ENCODE data around the gene ATG10. TPM values are rescaled to one million over a fixed set of nuclear protein-coding genes. Genes with fewer than 3 reads are reported as not detected.

The ATG10 gene
- polyA plus RNA-seq, 1 of the 3 experiments (the other 2 are of a cell fraction) = 3.2 TPM

DNA sequence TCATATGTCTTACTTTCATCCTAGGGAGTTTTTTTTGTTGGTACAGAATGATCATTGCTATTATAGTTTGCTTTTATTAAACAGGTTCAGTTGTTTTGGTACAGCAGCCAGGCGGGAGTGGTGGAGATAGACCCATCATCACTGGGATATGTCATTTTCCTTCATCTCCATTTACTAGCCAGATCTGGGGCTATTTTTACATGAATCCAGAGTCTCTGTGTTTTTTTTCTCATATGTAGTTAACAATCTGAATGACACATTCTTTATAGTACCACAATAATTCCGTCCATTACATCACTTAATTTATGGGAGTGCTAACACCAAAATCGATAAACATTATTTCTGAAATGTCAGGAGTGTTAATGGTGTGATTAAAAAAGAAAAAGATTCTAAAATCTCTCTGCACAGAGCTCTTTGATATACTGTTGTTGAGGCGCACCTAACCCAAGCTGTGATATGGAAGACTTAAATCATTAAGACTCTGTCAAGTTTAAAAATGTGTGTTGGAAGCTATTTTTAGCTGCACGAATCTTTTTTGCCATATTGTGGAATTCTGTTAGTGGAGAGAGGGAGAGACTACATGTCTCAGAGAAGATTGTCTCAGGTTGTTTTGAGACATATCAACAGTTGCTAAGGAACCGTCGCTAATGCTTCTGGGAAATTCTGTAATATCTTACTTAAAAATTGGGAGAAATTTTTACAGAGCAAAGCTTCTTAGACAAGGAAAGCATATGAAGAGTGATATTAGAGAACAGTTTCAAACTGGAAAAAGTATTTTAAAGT, 246.7 kb downstream of the ATG10 start:
- no peaks in the 10 kb centered on the region for H3K9me3 ChIP-seq
- H3K79me2 ChIP-seq (ENCODE audit: insufficient read depth) = no peaks in the 10 kb centered on the region
- H3K4me3 ChIP-seq (ENCODE audit: low read depth in 2 of 2, low read length in 1 of 2) = no peak overlapping the region
- H3F3A ChIP-seq (replicated peaks; ENCODE audit: insufficient read depth) = no peaks in the 10 kb centered on the region
- H3K27ac ChIP-seq (ENCODE audit: low read depth in 2 of 2, low read length in 1 of 2) = no peak overlapping the region
- H3K9ac ChIP-seq = no peak overlapping the region
- H2AFZ ChIP-seq (ENCODE audit: low read depth) = no peak overlapping the region
- peaks cover 0 to 6% of the 10 kb centered on the region in 2 experiments; a peak in 2 of 4 replicates for H3K4me1 ChIP-seq (ENCODE audit: control insufficient read depth in 1 of 2, insufficient read depth in 2 of 2, low read depth in 1 of 2, low read length in 1 of 2)
- no peaks in the 10 kb centered on the region for H4K20me1 ChIP-seq (ENCODE audit: insufficient read depth)
- no peaks in the 10 kb centered on the region for H3K9me2 ChIP-seq
- no peaks in the 10 kb centered on the region for H3K27me3 ChIP-seq (ENCODE audit: insufficient read depth)
- TF ChIP-seq, protein P1, sequence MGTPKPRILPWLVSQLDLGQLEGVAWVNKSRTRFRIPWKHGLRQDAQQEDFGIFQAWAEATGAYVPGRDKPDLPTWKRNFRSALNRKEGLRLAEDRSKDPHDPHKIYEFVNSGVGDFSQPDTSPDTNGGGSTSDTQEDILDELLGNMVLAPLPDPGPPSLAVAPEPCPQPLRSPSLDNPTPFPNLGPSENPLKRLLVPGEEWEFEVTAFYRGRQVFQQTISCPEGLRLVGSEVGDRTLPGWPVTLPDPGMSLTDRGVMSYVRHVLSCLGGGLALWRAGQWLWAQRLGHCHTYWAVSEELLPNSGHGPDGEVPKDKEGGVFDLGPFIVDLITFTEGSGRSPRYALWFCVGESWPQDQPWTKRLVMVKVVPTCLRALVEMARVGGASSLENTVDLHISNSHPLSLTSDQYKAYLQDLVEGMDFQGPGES (IDR thresholded peaks at IDR 0.05; ENCODE audit: low read depth, low read length) = no peak
- TF ChIP-seq CHD2 (IDR thresholded peaks at IDR 0.05; ENCODE audit: low read length, partially characterized antibody) (no peak), TAF1 (IDR thresholded peaks at IDR 0.05; ENCODE audit: borderline replicate concordance, low read depth, low read length) (no peak), NFIC (IDR thresholded peaks at IDR 0.05; ENCODE audit: borderline replicate concordance) (no peak), GABPA (IDR thresholded peaks at IDR 0.05; ENCODE audit: low read depth) (no peak)
- no peaks in the 10 kb centered on the region for H3K36me3 ChIP-seq (replicated peaks in 1 of 2; ENCODE audit: control insufficient read depth in 1 of 2, insufficient read depth in 2 of 2, low read length in 1 of 2)
- no peak for DNase-seq
- 87% methylated on average over 7 of the region's 7 CpGs for WGBS (ENCODE audit: low lambda C conversion rate)
- H3K4me2 ChIP-seq = no peak overlapping the region
- CTCF ChIA-PET = no interaction called here
- POLR2A ChIA-PET = no interaction called here

DNA sequence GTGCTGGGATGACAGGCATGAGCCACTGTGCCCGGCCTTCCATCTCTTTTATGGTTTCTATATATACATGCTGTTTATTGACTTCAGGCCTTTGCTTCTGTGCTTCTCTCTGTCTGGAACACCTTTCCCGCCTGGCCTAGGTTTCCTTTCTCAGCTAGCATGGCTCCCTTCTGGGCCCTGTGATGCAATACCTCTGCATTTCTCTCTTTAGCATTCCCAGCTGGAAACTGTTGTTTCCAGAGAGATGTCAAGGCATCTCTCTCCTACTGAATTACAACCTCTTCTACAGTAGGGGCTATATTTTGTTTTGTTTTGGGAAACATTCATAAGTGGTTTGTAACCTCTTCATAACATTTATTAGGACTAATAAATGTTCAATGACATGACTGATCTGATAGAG, 249.2 kb downstream of the ATG10 start:
- no peaks in the 10 kb centered on the region for H3K79me2 ChIP-seq (ENCODE audit: insufficient read depth)
- H3F3A ChIP-seq (replicated peaks; ENCODE audit: insufficient read depth) = no peaks in the 10 kb centered on the region
- H4K20me1 ChIP-seq (ENCODE audit: insufficient read depth) = no peaks in the 10 kb centered on the region
- no peaks in the 10 kb centered on the region for H3K9me2 ChIP-seq
- TF ChIP-seq MXI1 (IDR thresholded peaks at IDR 0.05; ENCODE audit: low read depth, low read length) (no peak), ELF1 (IDR thresholded peaks at IDR 0.05) (no peak), NFIC (IDR thresholded peaks at IDR 0.05; ENCODE audit: borderline replicate concordance) (no peak)
- TF ChIP-seq, protein P2, sequence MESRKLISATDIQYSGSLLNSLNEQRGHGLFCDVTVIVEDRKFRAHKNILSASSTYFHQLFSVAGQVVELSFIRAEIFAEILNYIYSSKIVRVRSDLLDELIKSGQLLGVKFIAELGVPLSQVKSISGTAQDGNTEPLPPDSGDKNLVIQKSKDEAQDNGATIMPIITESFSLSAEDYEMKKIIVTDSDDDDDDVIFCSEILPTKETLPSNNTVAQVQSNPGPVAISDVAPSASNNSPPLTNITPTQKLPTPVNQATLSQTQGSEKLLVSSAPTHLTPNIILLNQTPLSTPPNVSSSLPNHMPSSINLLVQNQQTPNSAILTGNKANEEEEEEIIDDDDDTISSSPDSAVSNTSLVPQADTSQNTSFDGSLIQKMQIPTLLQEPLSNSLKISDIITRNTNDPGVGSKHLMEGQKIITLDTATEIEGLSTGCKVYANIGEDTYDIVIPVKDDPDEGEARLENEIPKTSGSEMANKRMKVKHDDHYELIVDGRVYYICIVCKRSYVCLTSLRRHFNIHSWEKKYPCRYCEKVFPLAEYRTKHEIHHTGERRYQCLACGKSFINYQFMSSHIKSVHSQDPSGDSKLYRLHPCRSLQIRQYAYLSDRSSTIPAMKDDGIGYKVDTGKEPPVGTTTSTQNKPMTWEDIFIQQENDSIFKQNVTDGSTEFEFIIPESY (IDR thresholded peaks at IDR 0.05; ENCODE audit: borderline replicate concordance, low read depth) = no peak
- TF ChIP-seq, protein P3, sequence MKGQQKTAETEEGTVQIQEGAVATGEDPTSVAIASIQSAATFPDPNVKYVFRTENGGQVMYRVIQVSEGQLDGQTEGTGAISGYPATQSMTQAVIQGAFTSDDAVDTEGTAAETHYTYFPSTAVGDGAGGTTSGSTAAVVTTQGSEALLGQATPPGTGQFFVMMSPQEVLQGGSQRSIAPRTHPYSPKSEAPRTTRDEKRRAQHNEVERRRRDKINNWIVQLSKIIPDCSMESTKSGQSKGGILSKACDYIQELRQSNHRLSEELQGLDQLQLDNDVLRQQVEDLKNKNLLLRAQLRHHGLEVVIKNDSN (IDR thresholded peaks at IDR 0.05; ENCODE audit: borderline replicate concordance, low read depth) = no peak
- peaks cover 0 to 9% of the 10 kb centered on the region in 2 experiments; a peak in 2 of 4 replicates for H3K4me1 ChIP-seq (ENCODE audit: control insufficient read depth in 1 of 2, insufficient read depth in 2 of 2, low read depth in 1 of 2, low read length in 1 of 2)
- H3K27me3 ChIP-seq (ENCODE audit: insufficient read depth) = no peaks in the 10 kb centered on the region
- no peak overlapping the region for H3K4me2 ChIP-seq
- POLR2A ChIA-PET = no interaction called here
- no peak overlapping the region for H3K27ac ChIP-seq (ENCODE audit: low read depth in 2 of 2, low read length in 1 of 2)
- DNase-seq = no peak
- CTCF ChIA-PET = interaction anchor here (0.5 kb wide), 1 partner anchor 74 kb away, joined by 3 read pairs; no protein-coding TSS in a partner anchor
- H2AFZ ChIP-seq (ENCODE audit: low read depth) = no peak overlapping the region
- no peak overlapping the region for H3K4me3 ChIP-seq (ENCODE audit: low read depth in 2 of 2, low read length in 1 of 2)
- H3K9me3 ChIP-seq = no peaks in the 10 kb centered on the region
- 95% methylated on average over 2 of the region's 2 CpGs for WGBS (ENCODE audit: low lambda C conversion rate)
- no peaks in the 10 kb centered on the region for H3K36me3 ChIP-seq (replicated peaks in 1 of 2; ENCODE audit: control insufficient read depth in 1 of 2, insufficient read depth in 2 of 2, low read length in 1 of 2)
- H3K9ac ChIP-seq = no peak overlapping the region
